Fibroblast of skin of right quadriceps (primary cell): ENCODE data around the gene ZNF30.
"Not testable (repeated sequence)": the region's sequence is repeated elsewhere in the genome, so short reads cannot be mapped to it uniquely, and the experiment has no call there.

Source experiments
- DNase-seq: peaks from one replicate; pipeline ENCODE4 v3.0.0-alpha.2; 2013

The ZNF30 gene

DNA sequence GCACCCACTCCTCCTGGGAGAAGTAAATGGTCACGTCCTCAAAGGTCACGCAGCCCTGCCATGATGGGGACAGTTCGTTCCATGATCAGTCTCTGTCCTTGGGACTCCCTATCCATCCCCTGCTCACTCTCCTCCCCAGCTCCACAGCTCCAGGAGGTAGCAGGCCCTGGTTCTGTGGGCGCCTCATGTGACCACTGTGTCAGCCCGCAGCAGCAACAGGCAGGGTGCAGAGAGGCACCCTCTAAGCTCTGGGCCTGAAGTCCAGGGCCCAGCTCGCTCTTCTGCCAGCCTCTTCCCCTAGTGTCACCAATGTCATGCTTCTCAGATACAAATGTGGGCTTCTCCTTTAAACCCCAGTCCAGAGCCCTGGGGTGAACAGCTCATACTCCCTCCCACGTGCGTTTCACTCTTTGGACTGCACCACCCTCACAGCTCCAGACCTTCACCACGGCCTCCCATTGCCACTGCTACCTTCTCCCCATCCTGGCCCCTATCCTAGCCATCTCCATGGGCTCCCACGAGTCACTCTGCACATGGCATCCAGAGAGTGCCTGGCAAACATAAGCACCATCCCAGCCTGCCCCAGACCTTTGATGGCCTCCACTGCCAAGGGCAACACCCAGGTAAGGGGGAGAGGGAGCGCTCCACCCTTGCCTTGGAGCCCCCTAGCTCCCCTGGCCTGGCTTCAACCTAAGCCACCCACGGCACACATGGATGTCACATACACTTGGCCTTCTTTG, 34.4 kb downstream of the ZNF30 start:
- no peak for DNase-seq

GRCh38 chr19:34961775-34962686, 35.3 kb downstream of the ZNF30 start:
- DNase-seq, result no peak

DNA sequence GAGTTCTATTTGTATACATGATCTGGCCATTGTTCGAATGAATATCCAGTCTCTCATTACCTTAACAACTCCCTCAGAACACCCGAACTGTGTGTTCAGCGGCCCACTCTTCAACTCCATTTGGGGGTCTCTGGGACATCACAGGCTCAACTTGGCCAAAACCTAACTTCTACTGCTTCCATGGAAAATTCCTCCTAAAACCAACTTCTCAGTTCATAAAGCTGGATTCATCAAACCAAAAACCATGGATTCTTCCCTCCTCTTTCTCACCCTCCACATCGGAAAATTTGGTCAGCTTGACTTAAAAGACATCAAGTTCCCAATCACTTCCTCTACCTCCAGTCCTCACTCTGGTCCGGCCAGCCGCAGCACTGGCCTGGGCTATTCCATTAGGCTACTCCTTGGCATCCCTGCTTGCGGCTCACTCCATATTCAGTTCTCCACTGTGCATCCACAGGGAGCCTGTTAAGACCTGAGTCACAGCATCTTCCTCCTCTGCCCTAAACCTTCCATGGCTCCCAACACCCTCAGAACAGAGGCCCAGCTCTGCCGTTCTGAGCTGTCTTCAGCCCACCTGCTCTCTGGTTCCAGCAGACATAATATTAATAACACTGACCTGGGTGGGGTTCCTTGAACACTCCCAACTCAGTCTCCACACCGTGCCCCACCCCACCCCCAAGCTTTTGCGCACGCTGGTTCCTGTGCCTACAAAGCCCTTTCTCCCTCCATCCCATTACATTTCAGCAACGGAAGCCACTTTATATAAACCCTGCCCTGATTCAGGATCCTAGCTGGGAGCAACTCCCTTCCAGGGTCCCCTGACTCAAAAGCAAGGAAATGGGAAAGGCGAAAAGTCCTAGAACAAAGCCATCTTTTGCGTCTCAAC, 36.2 kb downstream of the ZNF30 start:
- no peak for DNase-seq

DNA sequence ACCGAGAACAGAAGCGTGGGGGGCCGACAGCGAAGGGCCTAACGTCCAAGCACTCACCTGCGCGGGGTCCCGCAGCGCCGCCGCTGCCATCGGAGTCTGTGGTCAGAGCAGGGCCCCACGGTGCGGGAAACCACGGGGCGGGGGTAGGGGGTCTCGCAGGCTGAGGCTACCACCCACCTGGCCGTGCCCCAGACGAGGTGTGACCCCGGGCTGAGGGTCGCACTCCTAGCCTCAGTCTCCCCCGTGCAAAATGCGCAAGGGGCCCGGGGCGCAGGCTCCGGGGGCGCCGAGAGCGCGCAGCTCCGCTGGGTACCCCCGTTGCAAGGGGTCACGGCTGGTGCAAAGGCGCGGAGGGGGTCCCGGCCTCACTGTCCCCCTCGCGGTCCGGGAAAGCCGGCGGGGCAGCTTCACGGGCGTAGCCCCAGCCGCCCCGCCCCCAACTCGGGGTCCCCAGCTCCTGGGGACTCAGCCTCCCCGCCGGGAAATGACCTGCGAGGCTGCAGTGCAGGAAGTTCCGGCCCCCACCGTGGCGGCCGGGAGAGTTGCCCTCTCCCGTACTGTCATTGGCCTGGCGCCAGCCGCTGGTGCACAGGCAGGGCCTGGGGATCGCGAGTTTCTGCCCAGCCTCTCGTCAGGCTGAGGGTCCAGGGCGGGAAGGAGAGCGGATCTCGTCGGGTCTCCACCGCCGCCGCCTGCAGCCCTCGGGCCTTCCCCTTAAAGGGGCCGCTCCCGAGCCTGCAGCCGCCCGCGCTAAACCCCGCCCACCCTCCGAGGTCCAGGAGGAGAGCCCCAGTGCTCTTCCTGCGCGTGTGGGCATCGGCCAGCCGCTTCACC, 37.1 kb downstream of the ZNF30 start, which contains the start of gene ZNF792:
Gene ZNF792 (minus strand): TSS at position 657 of the 834 bp plus-strand sequence. CDS start 567 bp downstream, at position 90.
- DNase-seq, result peak; percentile 38

DNA sequence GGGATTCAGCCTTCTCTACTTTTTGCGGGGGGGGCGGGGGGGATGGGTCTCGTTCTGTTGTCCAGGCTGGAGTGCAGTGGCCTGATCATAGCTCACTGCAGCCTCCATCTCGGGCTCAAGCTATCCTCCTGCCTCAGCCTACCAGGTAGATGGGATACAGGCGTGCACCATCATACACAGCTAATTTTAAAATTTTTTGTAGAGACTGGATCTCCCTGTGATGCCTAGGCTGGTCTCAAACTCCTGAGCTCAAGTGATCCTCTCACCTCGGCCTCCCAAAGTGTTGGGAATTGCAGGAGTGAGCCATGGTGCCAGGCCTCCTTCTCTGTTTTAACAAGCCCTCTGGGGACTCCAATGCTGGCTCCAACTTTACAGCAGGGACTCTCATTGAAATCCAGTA, 37.9 kb downstream of the ZNF30 start:
- DNase-seq, result no peak

DNA sequence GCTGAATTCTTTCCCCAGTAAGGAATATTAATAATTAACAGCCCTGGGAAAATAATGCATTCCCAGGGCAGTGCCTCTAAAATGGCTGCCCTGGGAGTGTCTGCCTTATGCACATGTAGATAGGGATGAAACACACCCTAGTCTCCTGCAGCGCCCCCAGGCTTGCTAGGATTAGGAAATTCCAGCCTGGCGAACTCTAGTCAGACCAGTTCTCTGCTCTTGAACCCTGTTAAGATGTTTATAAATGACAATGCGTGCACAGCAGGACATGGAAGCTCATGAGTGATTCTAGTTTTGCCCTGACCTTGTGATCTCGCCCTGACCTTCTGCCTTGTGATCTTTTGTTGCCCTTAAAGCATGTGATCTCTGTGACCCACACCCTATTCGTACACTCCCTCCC, 38.8 kb downstream of the ZNF30 start:
- DNase-seq, result not testable (repeated sequence)

DNA sequence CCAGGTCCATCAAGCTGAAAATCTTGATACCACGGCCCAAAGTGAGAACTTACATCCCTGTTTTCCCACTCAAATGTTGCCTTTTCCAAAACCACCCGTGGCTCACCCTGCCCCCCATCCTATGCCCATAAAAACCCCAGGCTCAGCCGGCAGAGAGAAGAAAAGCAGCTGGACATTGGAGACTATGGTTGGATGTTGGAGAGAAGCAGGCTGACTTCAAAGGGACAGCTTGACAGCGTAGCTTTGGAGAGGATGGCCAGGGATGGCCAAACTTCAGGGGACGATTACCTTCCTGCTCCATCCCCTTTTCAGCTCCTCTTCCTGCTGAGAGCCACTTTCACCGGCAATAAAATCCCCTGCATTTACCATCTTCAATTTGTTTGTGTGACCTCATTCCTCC, 40.8 kb downstream of the ZNF30 start:
- DNase-seq, result no peak

DNA sequence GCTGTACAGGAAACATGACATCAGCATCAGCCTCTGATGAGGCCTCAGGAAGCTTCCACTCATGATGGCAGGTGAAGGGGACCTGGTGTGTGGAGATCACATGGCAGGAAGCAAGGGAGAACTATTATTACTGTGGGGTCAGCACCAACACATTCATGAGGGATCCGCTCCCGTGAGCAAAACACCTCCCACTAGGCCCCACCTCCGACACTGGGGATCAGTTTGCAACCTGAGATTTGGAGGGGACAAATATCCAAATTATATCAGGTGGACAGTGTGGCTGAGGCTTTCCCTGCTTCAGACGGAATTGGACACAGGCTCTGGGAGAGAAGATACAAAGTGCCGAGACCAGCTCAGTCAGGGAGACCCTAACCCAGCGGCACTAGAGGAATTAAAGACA, 43.0 kb downstream of the ZNF30 start:
- DNase-seq, result no peak

DNA sequence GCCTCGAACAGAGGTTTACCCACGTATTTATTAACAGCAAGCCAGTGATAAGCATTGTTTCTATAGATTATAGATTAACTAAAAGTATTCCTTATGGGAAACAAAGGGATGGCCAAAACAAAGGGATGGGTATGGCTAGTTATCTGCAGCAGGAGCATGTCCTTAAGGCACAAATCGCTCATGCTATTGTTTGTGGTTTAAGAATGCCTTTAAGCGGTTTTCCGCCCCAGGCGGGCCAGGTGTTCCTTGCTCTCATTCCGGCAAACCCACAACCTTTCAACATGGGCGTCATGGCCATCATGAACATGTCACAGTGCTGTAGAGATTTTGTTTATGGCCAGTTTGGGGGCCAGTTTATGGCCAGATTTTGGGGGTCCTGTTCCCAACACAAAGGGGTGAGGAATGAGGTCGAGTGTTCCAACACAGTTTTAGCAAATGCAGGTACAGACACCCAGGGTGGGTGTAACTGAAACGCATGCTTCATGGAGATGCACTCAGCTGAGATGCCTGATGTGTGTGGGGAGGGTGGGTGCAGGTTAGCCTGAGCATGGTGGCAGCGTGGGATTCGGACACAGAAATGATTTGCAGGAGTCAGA, 43.6 kb downstream of the ZNF30 start:
- not testable (repeated sequence) for DNase-seq

GRCh38 chr19:34972163-34972705, 45.5 kb downstream of the ZNF30 start:
- DNase-seq, result no peak

DNA sequence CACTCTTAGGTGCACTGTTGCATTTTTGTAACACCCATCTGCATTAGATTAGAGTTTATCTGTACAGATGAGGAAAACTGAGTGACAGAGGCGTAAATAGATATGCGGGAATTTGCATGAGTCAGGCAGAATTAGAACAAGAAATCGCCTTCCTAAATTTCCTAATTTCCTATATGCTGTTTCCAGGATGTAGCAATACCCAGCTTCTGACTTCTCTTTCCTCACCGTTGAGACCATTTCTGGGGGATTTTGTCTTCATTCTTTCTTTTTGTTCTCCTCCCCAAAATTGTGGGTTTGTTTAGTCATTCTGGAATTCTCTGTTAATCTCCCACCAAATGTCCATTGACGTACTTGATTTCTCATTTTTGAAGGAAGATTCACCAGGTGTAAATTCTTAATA, 47.9 kb downstream of the ZNF30 start:
- DNase-seq, result peak; percentile 13

DNA sequence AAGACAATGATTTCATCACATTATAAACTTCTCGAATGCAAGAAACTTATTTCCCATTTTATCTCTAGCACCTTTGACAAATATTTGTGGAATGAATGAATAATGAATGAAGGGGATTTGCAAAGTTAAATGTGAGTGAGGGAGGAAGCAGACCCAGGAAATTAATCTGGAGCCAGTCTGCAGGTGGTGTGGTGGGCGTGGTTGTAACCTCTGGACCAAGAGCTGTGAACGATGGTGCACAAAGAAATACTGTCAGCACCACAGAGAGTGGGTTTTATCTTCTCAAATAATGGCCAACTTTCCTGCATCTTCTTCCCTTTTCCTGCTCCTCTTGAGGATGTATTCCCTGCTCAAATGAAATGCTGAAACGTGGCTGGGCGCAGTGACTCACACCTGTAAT, 48.4 kb downstream of the ZNF30 start:
- no peak for DNase-seq

DNA sequence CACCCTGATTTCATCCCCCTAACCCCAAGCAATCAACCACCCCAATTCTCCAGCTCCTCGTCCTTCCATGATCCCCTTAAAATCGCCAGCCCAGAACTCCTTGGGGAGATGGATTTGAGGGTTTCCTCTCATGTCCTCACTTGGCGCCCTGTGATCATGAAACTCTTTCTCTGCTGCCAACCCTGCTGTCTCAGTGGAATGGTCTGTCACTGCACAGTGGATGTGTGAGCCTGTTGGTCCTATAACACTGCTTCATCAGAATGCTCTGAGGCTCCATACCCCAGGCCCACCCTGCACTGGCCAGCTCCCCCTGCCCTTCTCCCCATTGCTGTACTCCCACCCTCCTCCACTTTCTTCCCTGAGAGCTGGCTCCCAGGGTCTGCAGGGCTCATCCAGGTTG, 49.9 kb downstream of the ZNF30 start:
- no peak for DNase-seq

DNA sequence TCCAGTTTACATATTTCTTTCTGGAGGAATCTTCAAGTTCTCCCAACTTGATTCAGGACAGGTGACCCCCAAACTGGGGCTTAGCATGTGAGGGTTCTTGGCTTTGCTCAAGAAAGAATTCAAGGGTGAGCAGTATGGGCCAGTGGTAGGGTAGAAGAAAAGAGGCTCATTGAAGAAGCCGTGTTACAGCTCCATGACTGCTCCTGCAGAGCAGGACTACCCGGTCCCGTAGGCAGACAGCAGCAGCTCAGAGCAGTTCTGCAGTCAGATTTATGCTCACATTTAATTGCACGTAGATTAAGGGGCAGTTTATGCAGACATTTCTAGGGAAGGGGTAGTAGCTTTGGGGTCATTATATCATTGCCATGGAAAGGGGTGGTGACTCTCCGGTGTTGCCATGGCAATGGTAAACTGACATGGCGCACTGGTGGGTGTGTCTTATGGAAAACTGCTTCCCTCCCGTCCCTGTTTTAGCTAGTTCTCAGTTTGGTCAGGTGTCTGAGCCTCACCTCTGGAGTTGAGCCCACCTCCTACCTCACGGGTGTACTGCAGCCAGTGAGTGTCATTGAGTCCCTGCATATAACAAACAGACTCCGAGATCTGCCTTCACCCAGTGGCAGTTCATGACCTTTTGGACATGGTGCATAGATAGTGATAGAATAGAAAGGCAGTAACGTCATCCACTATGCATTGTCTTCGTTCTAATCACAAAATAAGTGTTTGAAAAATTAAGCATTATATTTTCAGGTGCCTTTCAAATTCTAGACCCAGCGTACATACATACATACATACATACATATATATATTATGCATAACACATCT, 53.3 kb downstream of the ZNF30 start:
- DNase-seq, result no peak

- DNase-seq, result no peak
Measured at GRCh38 chr19:34982275-34982674, 55.6 kb downstream of the ZNF30 start.

DNA sequence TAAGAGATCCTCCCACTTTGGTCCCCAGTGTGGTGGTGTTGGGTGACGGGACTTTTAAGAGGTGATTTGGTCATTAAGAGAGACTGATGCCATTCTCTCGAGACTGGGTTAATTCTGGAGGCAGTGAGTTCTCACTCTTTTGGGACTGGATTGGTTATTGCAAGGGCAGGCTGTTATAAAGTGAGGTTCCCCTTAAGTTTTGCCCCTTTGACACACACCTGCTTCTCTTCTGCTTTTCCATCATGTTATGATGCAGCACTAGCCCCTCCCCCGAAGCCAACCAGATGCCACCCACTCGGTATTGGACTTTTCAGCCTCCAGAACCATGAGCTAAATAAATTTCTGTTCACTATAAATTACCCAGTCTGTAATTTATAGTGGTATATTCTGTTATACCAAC, 57.1 kb downstream of the ZNF30 start:
- DNase-seq, result no peak

DNA sequence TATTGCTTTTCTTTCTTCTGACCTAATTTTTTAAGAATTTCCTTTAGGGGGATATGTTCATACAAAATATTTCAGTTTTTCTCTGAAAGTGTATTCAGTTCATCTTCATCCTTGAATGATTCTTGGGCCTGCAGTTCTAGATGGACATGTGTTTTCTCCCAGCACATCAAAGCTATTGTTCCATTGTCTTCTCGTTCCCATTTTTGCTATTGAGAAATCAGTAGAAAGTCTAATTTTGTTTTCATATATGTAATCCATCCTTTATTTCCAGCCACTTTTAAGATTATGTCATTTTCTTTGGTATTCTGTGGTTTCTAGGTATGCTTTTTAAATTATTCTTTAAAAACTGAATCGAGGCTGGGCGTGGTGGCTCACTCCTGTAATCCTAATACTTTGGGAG, 57.6 kb downstream of the ZNF30 start:
- no peak for DNase-seq

DNA sequence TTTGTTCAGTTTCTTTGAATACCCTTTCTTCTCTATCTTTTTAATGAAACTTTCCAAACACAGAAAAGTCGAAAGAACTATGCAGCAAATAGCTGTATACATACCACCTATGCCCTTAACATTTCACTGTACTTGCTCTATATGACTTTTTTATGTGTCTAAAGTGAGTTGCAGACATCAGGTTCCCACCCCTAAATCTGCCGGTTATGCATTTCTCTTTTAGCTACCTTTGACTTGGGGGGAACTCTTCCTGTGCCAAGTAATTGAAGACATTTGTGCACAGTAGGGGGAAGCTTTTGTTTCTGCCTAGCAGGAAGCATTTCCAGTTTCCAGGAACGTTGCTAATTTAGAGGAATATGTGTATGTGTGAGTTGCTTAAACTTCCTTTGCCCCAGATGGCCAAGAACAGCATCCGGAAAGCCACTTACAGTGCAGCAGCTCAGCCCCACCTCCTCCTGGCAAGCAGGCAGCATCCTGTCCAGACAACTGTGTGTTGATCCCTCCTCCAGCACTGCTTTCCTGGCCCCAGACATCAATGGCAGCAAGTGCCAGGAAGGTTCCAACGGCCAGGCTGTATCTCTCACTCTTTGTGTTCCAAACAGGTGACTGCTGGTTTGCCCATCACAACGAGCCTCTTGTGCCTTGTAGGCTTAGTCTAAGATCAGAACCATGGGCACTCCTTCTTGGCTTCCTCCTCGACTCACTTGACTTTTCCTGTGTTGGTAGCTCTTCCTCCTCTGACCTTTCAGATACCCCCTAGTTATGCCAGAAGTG, 58.7 kb downstream of the ZNF30 start:
- DNase-seq, result no peak

DNA sequence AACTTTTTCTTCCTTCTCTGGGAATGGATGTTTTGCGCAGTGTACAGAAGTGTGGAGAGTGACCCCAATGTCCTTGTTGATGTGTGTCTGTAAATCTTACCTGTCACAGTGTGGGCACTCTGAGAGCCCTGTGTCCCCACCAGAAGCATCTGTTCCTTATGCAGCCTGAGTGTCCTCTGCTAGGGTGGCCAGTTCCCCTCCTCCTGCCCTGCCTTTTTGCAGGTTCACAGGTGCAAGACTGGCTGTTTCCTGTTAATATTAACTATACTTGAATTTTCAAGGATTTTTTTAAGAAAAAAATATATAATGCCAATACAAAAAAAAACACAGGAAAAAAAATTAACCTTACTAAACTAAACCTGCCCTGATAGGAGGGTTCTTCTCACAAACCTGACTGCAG, 61.4 kb downstream of the ZNF30 start:
- DNase-seq, result no peak

- no peak for DNase-seq
Measured at GRCh38 chr19:34989298-34989697, 62.6 kb downstream of the ZNF30 start.
